Measurements from ENCODE around the gene AUP1.

- TF ChIP-seq CTCF (conservative IDR thresholded peaks at IDR 0.05 in 1 of 2, IDR thresholded peaks at IDR 0.05 in 1 of 2; ENCODE audit: extremely low read depth in 1 of 2, insufficient read depth in 1 of 2, low read depth in 1 of 2, low read length in 2 of 2) (no peak), EZH2 (IDR thresholded peaks at IDR 0.05; ENCODE audit: borderline replicate concordance, low read length) (no peak)
These were observed 7.6 kb upstream of the AUP1 start for GRCh38 chr2:74537140-74537539.

Data from mammary epithelial cell (primary cell).